HG03460 (cell line): ENCODE data around the gene KNG1.

Source experiments
- ATAC-seq: cut with Tn5 transposase; IDR thresholded peaks from one replicate; pipeline ENCODE4 v1.9.1; 2021; ENCODE audit not compliant: unreplicated experiment

KNG1 gene

DNA sequence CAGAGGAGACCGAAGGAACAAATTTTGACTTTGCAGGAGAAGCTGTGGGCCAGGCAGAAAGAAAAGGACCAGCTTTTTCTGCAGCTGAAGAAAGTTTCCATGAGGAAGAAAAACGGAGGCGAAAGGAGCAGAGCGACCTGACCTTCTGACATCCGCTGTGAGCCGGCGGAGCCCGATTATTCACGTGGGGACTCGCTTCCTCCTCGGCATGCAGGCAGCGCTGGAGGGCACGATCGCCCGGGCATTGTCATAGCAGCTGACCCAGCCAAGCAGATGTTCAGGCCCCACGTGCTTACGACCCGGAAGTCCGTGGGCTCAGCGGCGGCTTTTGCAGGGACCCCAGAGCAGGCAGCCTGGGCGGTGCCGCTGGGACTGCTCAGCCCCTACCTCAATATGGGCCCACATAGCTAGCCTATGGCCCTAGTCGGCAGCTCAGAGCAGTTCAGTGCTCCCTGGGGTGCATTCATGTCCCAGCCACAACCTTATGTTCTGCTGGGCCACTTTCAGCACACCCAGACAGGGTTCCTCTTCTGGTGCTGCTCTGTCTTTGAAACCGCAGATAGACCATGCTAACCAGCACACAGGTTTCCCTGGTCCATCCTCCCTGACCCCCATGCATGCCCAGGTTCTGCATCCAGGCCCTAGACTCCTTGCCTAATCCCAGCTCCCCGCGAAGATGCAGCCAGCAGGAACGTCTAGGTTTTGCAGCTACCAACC is 55.7 kb downstream of the KNG1 start:
- ATAC-seq: peak; percentile 92

DNA sequence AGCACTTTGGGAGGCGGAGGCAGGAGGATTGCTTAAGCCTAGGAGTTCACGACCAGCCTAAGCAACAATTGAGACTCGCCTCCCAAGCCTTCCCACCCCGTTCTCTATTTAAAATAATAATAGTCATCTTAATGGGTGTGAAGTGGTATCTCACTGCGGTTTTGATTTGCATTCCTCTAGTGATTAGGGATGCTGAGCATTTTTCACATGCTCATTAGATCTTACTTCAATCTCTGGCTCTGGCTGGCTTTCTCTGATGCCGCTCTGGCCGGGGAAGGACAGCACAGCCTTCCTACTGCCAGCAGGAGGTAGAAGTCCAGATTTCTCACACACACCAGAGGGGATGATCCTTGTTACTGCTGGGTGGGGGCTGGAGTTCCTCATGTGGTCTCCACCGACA is 58.8 kb downstream of the KNG1 start:
- no peak for ATAC-seq

GRCh38 chr3:186779204-186779603 is 62.0 kb downstream of the KNG1 start:
- no peak for ATAC-seq

DNA sequence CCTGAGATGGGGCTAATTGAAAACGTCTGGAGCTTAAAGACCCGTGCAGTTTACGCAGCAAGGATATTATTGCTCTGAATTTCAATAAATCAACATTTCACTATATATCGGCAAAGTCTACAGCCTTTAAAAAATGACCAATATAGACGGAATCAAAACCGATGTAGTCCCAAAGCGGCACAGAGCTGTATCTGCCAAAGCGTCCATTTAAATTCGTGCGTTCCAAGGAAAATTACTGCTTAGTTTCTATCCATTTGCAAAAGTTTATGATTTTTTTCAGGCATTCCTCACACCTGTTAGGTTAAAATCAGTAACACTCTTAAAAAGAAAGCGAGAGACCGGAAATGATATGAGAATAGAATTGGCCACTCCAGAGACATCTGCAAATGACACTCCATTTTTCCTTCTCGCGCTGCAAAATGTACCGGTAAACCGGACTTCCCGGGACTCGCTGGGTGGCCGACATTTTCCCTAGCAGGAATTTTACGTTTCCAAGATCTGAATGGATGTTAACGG is 65.4 kb downstream of the KNG1 start:
- peak; percentile 19 for ATAC-seq

GRCh38 chr3:186783058-186783730 is 66.0 kb downstream of the KNG1 start, which contains the start of gene EIF4A2:
Gene EIF4A2 (plus strand): TSS chr3:186783577. CDS start chr3:186783611, 34 bp downstream.
- ATAC-seq: peak; percentile 59

- peak; percentile 68 for ATAC-seq
Measured at GRCh38 chr3:186783731-186784515, 66.8 kb downstream of the KNG1 start.

DNA sequence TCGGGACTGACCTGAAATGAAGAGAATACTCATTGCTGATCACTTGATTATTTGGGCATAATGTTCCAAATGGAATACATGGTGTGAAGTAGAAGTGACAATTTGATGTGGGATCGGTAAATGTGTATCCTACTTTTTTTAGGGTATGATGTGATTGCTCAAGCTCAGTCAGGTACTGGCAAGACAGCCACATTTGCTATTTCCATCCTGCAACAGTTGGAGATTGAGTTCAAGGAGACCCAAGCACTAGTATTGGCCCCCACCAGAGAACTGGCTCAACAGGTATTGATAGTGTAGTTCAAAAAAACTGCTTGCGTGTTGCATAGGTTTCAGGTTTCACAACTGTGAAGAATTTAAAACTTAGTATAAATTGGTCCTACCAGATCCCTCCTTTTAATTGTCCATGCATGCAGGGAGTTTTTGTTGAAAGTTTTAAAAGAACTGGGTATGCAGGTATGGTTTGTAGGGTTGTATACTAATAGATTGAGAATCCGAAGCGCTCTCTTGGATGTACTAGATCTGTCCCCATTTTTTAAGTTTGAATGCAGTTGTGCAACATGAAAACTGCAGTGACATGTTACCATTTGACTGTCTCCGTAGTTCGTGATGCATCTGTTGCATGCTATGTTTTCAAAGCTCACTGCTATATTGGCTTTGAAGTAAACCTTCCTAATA is 67.8 kb downstream of the KNG1 start:
- no peak for ATAC-seq

DNA sequence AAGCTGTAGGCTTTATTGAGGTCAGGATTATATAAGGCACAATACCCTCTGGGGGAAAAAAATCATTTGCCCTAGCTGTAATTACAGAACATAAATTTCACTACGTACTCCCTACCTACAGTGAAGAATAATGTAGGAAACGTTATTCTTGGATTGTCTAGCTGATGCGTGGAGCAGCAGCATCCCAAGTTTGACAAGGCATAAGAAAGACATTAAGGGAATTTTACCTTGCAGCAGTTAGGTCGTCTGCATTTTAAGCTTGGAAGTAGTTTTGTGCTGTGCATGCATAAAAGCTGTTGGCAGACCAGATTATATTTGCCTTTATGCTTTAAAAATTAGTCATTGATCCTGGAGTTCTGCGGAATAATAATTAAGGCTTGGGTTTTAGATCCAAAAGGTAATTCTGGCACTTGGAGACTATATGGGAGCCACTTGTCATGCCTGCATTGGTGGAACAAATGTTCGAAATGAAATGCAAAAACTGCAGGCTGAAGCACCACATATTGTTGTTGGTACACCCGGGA is 68.4 kb downstream of the KNG1 start:
- ATAC-seq: no peak

- no peak for ATAC-seq
Measured at GRCh38 chr3:186786922-186787321, 69.8 kb downstream of the KNG1 start.

DNA sequence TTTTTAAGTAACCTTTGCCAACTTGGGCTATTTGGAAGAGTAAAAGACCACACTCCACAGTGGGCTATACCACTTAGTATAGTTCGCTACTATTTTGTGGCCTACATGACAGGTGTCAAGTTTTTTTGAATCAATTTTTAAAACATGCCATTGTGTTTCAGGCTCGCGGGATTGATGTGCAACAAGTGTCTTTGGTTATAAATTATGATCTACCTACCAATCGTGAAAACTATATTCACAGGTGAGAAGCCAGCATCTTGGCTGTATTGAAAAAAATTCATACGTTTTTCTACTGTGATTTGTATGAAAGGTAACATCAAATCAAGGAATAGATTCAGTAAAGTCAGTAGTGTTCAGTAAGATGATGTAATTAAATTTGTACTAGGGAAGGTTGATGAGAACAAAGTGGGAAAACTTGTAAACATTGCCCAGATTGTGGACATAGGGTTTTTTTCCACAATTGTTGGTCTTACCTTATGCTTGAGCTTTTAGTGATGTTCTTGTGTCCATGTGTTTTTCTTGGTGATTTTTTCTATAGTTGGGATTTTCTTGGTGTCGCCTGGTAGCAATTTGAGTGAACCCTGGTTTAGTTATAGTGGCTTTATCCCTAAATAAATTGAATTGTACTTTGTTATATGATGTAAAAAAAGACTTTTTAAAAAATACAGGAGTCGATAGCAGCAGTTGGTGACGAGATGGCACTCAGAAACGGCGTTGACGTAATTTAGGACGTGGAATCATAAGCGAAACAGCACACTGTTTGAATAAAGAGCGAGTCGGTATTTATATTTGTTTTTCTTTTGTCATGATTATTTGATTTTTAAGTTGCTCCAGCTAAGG is 70.7 kb downstream of the KNG1 start:
- ATAC-seq: no peak

DNA sequence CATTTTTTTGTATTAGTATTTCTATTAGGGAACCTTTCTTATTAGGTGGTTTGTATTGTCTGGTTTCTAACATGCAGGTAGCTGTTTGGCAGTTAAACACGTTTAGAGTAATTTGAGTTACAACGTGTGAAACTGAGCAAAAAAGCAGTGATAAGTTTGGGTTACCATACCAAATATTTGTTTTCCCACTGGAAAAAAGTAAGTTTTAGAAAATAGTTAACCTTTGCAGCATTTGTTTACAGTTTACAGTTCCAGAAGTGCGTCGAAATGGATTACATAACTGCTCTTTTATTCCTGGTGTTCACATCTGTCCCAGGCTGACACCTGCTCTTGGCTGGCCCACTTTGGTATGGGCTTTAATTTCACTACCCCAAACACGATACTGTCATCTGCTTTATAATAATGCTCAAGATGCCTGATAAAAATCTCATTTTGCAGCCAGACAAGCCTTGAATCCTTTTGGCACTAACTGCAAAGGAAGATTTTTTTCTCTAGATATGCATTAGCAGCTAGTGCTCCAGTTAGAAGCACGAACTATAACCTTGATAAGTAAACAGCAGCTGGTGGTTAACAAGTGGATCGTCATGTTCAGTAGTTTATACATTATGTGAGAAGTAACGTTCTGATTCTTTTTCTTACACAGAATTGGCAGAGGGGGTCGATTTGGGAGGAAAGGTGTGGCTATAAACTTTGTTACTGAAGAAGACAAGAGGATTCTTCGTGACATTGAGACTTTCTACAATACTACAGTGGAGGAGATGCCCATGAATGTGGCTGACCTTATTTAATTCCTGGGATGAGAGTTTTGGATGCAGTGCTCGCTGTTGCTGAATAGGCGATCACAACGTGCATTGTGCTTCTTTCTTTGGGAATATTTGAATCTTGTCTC is 71.6 kb downstream of the KNG1 start:
- no peak for ATAC-seq

GRCh38 chr3:186789554-186790260 is 72.5 kb downstream of the KNG1 start:
- no peak for ATAC-seq

- ATAC-seq: no peak
Measured at GRCh38 chr3:186790261-186790981, 73.3 kb downstream of the KNG1 start.
